Fibroblast of the aortic adventitia (primary cell): ENCODE measurements around the gene EAF1. TPM values are rescaled to one million over a fixed set of nuclear protein-coding genes. Genes with fewer than 3 reads are reported as not detected.

Experiments
- DNase-seq: peaks from one replicate; pipeline ENCODE4 v3.0.0-alpha.2; 2010; ENCODE audit warnings: low read depth
- H3K4me3 ChIP-seq: 2 replicates; pipeline ENCODE4 v1.5.1; 2011; ENCODE audit warnings: low read depth, mild to moderate bottlenecking, control low read depth, low read length, moderate library complexity
- total RNA-seq: library from RNA; depleted of rRNA; stranded (reverse); fragments of >200 nt; gene quantifications from 2 replicates; pipeline ENCODE4 v1.2.3, GENCODE V29; 2012; ENCODE audit warnings: low replicate concordance
- TF ChIP-seq, protein P1 (sequence below): IDR thresholded peaks from 2 replicates; pipeline ENCODE4 v1.5.1; 2011; ENCODE audit warnings: mild to moderate bottlenecking, low read length, control low read depth, inconsistent platforms; ENCODE audit not compliant: insufficient read depth

EAF1 gene
- total RNA-seq, 1 donor, result 21.1 TPM

DNA sequence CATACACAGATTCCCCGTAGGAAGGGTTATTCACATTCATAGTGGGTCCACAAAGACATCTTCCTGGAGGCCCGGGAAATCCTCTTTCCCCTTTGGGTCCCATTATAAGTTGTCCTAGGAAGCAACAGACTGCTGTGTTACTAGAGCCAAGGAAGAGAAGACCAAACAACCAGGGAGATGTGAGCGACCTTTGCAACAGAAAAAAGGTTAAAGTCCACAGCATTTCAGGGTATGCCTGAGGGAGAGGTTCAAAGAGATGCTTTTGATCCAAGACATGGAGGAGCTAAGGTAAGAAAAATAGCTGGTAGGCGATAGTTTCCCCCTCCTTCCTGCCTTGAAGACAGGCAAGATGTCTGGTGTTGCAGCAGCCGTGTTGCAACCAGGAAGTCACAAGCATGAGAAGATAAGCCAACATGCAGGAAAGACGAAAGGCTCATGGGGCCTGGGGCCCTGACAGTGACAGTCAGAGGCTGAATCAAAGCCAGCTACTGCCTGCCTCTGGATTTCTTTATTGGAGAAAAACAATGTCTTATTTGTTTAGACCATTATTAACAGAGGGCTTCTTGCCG is 30.9 kb downstream of the EAF1 start:
- TF ChIP-seq, protein P1, sequence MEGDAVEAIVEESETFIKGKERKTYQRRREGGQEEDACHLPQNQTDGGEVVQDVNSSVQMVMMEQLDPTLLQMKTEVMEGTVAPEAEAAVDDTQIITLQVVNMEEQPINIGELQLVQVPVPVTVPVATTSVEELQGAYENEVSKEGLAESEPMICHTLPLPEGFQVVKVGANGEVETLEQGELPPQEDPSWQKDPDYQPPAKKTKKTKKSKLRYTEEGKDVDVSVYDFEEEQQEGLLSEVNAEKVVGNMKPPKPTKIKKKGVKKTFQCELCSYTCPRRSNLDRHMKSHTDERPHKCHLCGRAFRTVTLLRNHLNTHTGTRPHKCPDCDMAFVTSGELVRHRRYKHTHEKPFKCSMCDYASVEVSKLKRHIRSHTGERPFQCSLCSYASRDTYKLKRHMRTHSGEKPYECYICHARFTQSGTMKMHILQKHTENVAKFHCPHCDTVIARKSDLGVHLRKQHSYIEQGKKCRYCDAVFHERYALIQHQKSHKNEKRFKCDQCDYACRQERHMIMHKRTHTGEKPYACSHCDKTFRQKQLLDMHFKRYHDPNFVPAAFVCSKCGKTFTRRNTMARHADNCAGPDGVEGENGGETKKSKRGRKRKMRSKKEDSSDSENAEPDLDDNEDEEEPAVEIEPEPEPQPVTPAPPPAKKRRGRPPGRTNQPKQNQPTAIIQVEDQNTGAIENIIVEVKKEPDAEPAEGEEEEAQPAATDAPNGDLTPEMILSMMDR, result no peak
- H3K4me3 ChIP-seq, result no peak overlapping the region
- no peak for DNase-seq

- no peak for DNase-seq
- H3K4me3 ChIP-seq, result no peak overlapping the region
- TF ChIP-seq, protein P1, result no peak
Observed at GRCh38 chr3:15460891-15461531, 33.6 kb downstream of the EAF1 start.

GRCh38 chr3:15462451-15462850 is 35.1 kb downstream of the EAF1 start:
- DNase-seq, result no peak
- TF ChIP-seq, protein P1, result no peak
- no peak overlapping the region for H3K4me3 ChIP-seq

GRCh38 chr3:15465876-15466585 is 38.6 kb downstream of the EAF1 start:
- no peak for DNase-seq
- H3K4me3 ChIP-seq, result no peak overlapping the region
- TF ChIP-seq, protein P1, result no peak

DNA sequence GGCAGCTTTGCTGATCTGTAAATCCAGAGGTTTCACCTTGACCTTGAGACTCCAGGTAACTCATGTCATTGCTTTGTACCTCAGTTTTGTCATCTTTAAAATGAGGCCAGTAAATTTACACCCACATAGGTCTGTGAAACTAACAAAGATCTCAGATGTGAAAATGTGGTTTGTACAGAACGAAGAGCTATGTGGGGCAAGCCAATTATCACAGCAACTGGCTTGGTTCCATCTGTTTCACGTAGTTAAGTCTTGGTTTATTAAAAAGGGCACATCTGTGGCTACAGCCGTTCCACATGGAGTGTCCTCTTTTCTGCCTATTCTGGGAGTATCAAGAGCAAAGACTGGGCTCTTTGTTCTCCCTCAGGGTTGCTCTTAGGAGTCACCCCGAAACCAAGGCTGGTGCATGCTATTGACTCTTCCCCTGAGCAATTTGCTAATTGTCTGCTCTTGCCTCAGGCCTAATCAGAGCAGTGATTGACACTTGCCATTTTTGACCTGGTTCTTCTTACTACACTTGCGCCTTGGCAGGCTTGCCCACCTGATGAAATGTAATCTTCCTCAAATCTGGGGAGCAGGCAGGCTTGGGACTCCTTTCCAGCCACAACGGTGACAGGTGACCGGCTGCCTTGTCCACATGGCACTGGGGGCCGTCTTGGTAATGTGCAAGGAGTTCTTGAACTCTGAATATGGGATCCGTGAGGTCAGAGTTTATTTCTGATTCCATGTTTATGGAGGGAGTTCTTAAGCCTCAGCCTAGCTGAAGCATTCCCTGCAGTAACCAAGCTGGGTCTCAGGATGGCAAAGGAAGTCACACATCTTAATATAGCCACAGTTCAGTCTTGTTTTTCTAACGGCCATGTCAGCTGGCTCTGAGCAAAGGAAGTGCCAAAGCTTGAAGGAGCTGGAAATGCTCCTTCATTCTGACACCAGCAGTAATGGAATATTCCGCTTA is 40.1 kb downstream of the EAF1 start:
- no peak overlapping the region for H3K4me3 ChIP-seq
- DNase-seq, result no peak
- TF ChIP-seq, protein P1, result no peak

DNA sequence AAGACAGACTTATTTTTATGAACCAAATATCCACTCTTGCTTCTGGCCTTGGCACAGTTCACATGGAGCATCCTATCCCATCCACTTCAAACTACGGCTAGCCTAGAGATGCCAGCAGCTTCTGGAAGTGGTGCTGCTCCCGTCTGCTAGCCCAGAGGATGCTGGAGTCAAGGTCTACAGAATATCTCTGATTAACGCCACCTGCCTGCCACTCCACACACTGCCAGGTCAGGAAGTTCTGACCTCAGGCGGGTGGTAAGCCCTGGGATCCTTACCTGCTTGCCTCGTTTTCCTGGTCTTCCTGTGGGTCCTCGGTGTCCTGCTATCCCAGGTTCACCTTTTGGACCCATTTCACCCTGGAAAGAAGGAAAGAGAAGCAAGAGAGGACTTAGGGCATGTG is 42.9 kb downstream of the EAF1 start:
- TF ChIP-seq, protein P1, result no peak
- H3K4me3 ChIP-seq, result no peak overlapping the region
- DNase-seq, result no peak
